HG03521 (cell line): ENCODE measurements around the gene NOS3.
"Not testable (repeated sequence)": the region's sequence is repeated elsewhere in the genome, so short reads cannot be mapped to it uniquely, and the experiment has no call there.

Source experiments
- ATAC-seq: cut with Tn5 transposase; IDR thresholded peaks from one replicate; pipeline ENCODE4 v1.9.1; 2021; ENCODE audit warnings: mild to moderate bottlenecking, moderate library complexity; ENCODE audit not compliant: unreplicated experiment

The NOS3 gene

DNA sequence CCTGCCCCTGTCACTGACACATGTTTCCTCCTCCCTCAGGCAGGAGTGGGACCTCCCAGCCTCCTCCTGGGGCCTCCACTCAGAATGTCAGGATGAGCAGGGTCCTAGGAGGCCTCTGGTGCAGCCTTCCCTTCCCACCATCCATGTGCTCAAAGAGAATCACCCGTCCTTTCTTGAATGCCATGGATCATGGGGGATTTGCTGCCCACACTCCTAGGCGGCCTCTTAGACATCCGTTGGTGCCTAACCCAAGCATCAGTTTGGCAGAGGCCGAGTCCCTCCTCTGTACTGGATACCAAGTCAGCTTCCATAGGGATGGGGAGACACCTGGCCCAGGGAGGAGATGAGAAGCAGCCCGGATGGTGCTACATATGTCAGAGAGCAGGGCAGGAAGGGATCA is 7.0 kb downstream of the NOS3 start:
- ATAC-seq = no peak

DNA sequence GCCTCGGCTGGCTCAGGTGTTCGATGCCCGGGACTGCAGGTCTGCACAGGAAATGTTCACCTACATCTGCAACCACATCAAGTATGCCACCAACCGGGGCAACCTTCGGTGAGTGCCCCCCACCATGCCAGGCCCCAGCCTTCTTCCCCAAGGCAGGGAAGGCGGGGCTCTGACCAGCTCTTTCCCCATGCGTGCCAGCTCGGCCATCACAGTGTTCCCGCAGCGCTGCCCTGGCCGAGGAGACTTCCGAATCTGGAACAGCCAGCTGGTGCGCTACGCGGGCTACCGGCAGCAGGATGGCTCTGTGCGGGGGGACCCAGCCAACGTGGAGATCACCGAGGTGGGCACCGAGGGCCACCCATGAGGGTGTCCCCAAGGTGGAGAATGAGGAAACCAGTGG is 7.5 kb downstream of the NOS3 start:
- ATAC-seq = no peak

DNA sequence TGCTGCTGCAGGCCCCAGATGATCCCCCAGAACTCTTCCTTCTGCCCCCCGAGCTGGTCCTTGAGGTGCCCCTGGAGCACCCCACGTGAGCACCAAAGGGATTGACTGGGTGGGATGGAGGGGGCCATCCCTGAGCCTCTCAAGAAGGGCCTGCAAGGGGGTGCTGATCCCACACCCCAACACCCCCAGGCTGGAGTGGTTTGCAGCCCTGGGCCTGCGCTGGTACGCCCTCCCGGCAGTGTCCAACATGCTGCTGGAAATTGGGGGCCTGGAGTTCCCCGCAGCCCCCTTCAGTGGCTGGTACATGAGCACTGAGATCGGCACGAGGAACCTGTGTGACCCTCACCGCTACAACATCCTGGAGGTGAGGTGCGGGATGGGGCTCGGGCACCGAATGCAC is 8.2 kb downstream of the NOS3 start:
- no peak for ATAC-seq

DNA sequence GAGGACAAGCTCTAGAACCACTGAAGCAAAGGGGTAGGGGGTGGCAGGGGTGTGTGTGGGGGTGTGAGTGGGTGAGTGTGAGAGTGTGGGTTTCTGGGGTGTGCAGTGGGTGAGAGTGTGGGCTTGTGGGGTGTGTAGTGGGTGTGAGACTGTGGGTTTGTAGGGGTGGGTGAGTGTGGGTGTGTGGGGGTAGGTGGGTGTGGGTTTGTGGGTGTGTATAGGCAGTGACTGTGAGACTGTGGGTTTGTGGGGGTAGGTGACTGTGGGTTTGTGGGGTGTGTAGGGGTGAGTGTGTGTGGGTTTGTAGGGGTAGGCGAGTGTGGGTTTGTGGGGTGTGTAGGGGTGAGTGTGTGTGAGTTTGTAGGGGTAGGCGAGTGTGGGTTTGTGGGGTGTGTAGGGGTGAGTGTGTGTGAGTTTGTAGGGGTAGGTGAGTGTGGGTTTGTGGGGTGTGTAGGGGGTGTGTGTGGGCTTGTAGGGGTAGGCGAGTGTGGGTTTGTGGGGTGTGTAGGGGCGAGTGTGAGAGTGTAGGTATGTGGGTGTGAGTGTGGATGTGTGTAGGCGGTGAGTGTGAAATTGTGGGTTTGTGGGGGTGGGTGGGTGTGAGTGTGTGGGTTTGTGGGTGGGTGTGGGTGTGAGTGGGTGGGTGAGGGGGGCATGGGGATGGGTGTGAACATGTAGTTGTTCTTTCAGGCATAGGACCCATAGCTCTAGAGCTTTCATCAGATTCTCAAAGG is 8.8 kb downstream of the NOS3 start:
- no peak for ATAC-seq

DNA sequence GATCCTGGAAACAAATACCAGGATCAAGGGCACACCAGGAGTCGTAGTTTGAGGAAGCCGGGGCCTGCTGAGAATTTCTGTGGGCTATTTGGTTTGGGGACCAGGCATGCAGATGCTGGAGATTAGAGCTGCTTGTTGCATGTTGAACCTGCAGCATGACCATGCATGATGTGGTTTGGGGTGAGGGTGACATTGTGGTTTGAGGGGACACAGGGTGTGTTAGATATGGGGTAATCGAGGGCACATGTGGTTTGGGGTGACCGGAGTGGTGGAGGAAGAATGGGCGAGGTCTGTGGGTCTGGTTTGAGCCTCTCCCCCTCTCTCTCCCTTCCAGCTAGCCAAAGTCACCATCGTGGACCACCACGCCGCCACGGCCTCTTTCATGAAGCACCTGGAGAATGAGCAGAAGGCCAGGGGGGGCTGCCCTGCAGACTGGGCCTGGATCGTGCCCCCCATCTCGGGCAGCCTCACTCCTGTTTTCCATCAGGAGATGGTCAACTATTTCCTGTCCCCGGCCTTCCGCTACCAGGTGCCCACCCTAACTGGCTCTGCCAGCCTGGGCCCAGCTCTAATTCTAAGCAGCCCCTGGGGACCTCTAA is 10.2 kb downstream of the NOS3 start:
- ATAC-seq = no peak

DNA sequence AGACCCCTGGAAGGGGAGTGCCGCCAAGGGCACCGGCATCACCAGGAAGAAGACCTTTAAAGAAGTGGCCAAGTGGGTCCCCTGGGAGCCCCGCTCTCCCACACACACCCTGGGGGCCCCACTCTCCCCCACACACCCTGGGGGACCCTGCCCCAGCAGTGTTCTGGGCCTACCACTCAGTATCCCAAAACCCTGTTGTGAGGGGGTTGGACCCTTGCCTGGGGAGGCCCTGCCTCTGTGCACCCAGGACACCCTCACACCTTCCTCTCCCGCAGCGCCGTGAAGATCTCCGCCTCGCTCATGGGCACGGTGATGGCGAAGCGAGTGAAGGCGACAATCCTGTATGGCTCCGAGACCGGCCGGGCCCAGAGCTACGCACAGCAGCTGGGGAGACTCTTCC is 10.7 kb downstream of the NOS3 start:
- ATAC-seq = no peak

DNA sequence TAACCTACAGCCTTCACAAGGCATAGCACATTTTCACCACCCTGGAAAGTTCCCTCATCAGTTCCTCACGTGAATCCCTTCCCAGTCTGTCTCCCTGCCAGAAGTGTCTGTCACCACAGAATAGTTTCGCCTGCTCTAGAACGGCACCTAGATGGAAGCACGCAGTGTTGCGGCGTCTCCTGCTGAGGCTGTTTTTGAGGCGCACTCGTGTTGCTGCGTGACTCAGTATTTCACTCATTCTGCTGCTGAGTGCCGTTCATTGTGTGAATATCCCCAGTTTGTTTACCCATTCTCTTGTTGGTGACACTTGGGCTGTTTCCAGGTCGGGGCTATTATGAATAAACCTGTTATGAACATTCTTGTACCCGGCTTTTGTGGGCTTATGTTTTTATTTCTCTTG is 12.8 kb downstream of the NOS3 start:
- no peak for ATAC-seq

DNA sequence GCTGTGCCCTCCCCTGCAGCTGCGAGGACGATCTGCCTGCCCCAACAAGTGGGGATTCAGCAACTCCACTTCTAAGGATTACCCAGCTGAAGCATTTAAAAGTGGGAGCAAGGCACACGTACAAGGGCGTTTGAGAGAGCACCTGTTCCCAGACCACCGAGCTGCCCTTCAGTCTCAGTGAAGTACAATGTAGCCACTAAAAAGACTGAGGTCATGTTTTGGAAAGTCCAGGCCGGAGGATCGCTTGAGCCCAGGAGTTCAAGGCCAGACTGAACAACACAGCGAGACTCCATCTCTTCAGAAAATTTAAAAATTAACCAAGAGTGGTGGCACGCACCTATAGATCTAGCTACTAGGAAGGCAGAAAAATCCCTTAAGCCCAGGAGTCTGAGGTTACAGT is 14.7 kb downstream of the NOS3 start:
- ATAC-seq = no peak

DNA sequence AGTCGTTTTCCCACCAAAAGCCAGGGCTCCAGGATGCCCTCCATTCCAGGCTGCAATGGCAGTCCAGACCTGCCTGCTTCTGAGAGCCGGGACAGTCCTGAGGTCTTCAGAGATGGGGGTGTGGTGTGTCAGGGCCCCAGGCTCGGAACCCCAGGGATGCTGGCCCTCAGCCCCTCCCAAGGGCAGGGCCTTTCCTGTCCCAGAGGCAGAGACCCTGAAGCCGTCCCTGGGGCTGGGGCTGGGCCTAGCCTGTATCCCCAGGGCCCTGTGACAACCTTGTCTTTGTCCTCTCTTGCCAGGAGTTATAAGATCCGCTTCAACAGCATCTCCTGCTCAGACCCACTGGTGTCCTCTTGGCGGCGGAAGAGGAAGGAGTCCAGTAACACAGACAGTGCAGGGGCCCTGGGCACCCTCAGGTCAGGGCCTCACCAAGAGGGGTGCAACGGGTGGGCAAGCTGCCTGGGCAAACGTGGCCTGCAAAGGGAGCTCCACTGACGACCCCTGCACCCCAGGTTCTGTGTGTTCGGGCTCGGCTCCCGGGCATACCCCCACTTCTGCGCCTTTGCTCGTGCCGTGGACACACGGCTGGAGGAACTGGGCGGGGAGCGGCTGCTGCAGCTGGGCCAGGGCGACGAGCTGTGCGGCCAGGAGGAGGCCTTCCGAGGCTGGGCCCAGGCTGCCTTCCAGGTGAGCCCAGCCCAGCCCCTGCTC is 15.9 kb downstream of the NOS3 start:
- ATAC-seq = no peak

DNA sequence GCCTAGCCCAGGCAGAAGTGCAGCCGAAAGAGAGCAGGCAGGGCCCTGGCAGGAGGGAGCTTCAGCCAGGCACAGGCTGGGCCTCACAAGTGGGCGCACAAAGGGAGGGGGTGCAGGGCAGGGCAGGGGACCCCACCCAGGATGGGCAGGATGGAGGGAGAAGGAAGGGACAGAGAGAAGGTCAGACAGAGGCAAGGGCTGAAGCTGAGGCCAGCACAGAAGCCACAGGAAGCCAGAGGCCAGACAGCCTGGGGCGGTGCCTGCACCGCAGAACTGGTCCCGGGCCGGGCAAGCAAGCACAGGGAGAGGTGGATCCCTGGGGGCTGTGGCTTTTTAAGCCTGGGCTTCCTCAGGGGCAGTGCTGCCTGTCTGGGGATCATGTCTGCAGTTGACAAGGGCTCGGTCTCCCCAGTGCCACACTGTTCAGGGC is 16.7 kb downstream of the NOS3 start:
- no peak for ATAC-seq

DNA sequence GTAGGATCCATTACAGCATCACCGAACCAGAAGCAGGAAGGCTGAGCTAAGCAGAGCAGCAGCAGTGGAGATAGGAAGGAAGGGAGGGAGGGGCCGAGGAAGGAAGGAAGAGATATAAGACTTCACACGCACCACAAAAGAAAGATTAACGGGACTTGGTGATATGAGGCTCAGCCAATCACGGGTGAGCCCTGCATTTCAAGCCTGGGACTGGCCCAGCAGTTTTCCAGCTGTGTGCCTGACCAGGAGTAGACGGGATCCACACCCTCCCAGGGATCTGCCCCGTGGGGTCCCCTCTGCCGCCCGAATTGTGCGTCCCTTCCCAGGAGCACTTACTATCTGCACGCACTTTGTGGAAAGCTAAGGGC is 17.3 kb downstream of the NOS3 start:
- no peak for ATAC-seq

DNA sequence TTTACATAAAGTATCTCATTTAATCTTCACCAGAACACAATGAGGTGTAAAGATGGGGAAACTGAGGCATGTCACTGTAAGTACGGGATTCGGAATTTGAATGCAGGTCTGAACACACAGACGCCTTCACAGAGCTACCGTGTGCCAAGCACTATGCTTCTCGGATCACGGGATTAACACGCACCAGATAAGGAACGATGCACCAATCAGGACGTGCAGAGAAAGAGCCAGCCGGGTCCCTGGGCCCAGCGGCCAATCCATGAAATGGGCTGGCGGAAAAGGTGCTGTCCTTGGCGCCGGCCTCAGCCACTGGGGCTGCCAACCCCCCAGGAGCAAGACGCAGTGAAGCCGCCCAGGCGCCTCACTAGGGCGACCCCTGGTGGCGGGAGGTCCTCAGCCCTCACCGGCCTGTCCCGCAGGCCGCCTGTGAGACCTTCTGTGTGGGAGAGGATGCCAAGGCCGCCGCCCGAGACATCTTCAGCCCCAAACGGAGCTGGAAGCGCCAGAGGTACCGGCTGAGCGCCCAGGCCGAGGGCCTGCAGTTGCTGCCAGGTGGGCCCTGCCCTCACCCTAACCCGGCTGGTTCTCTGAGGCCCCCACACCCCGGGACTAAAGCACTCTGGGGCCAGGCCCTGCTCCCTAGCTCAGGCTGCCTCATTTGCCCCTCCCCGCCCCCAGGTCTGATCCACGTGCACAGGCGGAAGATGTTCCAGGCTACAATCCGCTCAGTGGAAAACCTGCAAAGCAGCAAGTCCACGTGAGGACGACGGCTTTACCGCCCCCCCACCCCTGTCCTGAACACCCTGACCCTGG is 17.9 kb downstream of the NOS3 start:
- ATAC-seq = peak; percentile 89

DNA sequence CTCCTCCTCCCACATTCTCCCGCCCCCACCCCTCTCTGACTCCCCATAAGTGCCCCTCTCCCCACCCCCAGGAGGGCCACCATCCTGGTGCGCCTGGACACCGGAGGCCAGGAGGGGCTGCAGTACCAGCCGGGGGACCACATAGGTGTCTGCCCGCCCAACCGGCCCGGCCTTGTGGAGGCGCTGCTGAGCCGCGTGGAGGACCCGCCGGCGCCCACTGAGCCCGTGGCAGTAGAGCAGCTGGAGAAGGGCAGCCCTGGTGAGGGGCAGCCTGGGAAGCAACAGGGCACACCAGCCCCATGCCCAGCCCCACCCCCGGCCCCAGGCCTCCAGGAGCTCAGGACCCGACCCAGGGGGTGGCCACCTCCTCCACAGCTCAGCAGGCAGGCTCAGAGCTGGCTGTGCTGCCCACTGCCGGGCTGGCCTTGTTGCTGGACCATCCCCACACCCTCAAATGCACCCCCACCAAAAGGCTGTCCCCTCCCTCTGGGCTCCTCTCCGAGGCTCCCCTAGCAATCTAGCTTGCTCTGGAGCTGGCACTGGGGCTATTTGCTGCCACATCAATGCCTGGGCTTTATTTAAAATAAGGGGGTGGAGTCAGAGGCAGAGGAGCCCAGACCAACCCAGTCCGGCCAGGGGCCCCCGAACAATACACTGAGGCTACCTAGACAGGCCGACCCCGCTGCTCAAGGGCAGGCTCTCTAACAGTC is 18.7 kb downstream of the NOS3 start:
- ATAC-seq = no peak

DNA sequence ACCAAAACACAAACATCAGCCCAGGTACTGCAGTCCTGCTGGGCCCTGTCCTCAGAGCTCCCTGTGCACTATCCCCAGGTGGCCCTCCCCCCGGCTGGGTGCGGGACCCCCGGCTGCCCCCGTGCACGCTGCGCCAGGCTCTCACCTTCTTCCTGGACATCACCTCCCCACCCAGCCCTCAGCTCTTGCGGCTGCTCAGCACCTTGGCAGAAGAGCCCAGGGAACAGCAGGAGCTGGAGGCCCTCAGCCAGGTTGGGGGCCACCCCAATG is 19.2 kb downstream of the NOS3 start:
- ATAC-seq = no peak

DNA sequence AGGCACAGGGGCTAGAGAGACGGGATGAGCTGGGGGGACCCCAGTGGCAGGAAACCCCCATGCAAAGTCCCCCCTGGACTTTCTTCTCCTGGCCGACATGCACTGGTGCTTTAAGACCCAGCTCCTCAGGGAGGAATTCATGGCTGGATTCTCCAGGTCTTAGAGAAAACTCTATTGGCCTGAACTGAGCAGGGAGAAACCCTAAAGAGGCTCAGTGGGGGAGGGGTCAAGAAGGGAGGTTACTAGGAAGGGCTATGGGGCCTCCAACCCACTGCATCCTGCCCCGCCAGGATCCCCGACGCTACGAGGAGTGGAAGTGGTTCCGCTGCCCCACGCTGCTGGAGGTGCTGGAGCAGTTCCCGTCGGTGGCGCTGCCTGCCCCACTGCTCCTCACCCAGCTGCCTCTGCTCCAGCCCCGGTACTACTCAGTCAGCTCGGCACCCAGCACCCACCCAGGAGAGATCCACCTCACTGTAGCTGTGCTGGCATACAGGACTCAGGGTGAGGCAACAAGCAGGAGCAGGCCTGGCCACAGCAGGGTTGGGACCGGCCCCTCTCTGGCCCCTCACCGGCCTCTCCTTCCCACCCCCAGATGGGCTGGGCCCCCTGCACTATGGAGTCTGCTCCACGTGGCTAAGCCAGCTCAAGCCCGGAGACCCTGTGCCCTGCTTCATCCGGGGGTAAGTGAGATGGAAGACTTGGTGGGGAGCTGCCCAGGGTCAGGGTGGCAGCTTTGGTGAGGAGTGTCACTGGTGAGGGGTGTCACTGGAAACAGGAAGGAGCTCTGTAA is 19.7 kb downstream of the NOS3 start:
- ATAC-seq = no peak

DNA sequence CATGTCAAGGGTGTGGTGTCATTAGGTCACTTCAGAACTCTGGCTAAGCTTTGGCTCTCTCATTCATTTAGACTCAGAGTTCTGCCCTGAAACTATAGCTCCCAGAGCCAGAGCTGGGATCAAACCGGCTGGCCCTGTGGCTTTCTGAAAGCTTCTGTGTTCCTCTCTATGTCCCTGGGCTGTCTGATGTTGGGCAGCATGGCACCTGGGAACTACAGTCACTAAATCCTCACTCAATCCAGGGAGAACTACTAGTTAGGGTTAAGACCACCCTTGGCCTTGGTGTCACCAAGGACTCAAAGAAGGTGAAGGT is 20.2 kb downstream of the NOS3 start:
- ATAC-seq = no peak

DNA sequence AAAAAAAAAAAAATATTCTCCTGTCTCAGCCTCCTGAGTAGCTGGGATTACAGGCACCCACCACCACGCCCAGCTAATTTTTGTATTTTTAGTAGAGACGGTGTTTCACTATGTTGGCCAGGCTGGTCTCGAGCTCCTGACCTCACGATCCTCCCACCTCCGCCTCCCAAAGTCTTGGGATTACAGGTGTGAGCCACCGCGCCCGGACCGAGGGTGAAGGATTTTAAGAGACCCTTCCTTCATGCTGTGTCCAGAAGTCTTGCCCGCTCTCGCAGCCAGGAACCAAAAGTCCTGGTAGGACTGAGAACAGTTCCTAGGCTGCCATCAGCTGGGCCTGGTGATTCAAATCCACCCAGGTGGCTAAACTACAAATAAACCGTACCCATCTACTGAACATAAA is 20.8 kb downstream of the NOS3 start:
- ATAC-seq = not testable (repeated sequence)

DNA sequence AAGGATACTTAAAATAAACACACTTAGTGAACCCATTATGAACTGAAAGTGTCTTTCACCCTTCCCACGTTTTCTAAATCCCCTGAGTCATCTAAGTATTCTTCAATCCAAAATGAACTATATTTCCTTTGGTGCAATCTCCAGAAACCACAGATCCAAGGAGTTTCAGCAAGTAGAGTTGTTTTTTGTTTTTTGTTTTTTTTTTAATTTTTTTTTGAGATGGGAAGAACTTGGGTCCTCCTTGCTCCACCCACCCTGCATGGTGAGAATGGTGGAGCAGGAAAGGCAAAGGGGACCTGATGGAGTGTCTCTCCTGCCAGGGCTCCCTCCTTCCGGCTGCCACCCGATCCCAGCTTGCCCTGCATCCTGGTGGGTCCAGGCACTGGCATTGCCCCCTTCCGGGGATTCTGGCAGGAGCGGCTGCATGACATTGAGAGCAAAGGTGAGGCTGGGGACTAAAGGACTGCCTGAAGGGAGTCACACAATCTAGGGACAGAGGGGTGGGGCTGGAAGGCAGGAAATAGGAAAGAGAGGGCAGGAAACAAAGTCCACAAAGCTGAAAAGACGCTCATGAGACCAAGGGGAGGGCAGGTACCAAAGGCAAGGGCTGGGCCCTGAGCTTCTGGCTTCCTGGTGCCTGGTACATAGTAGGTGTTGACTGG is 21.3 kb downstream of the NOS3 start:
- ATAC-seq = no peak

DNA sequence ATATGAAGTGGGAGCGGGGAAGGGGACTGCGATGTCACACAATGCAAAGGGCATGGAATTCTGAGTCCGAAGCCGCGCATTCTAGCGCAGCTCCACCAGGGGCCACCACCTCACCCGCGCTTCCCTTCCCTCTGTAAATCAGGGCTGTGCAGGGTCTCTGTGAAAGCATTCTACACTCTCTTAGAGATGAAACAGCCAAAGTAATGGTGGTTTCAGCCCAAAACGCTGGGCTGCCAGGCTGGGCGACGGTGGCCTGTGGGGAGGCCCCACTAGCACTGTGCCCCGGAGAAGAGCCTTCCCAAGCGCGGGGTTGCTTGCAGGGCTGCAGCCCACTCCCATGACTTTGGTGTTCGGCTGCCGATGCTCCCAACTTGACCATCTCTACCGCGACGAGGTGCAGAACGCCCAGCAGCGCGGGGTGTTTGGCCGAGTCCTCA is 22.1 kb downstream of the NOS3 start:
- no peak for ATAC-seq

DNA sequence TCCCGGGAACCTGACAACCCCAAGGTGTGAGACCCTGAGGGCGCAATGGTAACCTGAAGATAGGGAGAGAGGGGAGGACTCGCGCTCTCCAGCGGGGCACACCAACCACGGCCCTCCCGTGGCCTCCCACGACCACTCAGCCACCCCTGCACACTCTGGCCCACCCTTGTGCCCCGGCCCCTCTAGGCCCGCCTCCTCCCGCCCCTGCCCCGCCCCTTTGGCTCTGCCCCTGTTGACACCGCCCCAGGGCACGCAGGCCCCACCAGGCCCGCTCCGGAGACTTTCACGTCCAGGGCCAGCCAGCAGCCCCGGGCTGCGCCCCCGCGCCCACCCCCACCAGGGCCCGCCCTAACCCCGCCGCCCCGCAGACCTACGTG is 22.5 kb downstream of the NOS3 start:
- ATAC-seq = no peak
